A673 (cell line): ENCODE results near the gene ITPR2. TPM values are rescaled to one million over a fixed set of nuclear protein-coding genes. Genes with fewer than 3 reads are reported as not detected.
"Not testable (repeated sequence)": the region's sequence is repeated elsewhere in the genome, so short reads cannot be mapped to it uniquely, and the experiment has no call there.

Experiments
- BruUV-seq: library from RNA; stranded (reverse); fragments of 400-500 nt; replicated peaks from 2 replicates; lab custom pipeline; 2021; lab: Mats Ljungman, UMichigan
- CTCF ChIA-PET: fragments of 300-600 bp; sonication (Branson Sonifier 250); formaldehyde crosslinking; loops from one replicate; lab custom pipeline; 2022; ENCODE audit warnings: antibody characterized with exemption; lab: Charles Lee
- POLR2A ChIA-PET: fragments of 300-600 bp; sonication (Branson Sonifier 250); formaldehyde crosslinking; loops from one replicate; lab custom pipeline; 2022; ENCODE audit warnings: antibody characterized with exemption; ENCODE audit not compliant: low non-redundant PET; lab: Charles Lee
- DNase-seq: peaks from one replicate; pipeline ENCODE4 v3.0.0-alpha.2; 2015; ENCODE audit warnings: low spot score
- H3K27ac ChIP-seq: fragments of 200-600 bp; sonication (generic); 2 replicates; pipeline ENCODE4 v1.5.1; 2016; ENCODE audit warnings: mixed run types, low read depth, mild to moderate bottlenecking, mixed read lengths, antibody characterized with exemption, low read length; ENCODE audit not compliant: poor library complexity, severe bottlenecking
- H3K27me3 ChIP-seq: fragments of 200-600 bp; sonication (generic); replicated peaks from 2 replicates; pipeline ENCODE4 v1.6.1; 2017; ENCODE audit warnings: mixed run types, low read depth, mild to moderate bottlenecking, mixed read lengths, antibody characterized with exemption, low read length; ENCODE audit not compliant: insufficient read depth, poor library complexity
- H3K36me3 ChIP-seq: fragments of 200-600 bp; sonication (generic); 2 replicates; pipeline ENCODE4 v1.6.1; 2016; ENCODE audit warnings: mixed run types, mild to moderate bottlenecking, mixed read lengths, antibody characterized with exemption, low read length; ENCODE audit not compliant: insufficient read depth, poor library complexity, severe bottlenecking
- H3K4me1 ChIP-seq: fragments of 200-600 bp; sonication (generic); 2 replicates; pipeline ENCODE4 v1.6.1; 2017; ENCODE audit warnings: mixed run types, mild to moderate bottlenecking, mixed read lengths, antibody characterized with exemption, low read length; ENCODE audit not compliant: insufficient read depth, poor library complexity, severe bottlenecking
- H3K4me3 ChIP-seq: fragments of 200-600 bp; sonication (generic); 2 replicates; pipeline ENCODE4 v1.5.1; 2016; ENCODE audit warnings: low read depth, mixed run types, mild to moderate bottlenecking, mixed read lengths, low read length; ENCODE audit not compliant: poor library complexity, severe bottlenecking
- H3K9me3 ChIP-seq: fragments of 200-600 bp; sonication (generic); 2 replicates; pipeline ENCODE4 v1.6.1; 2016; ENCODE audit warnings: mixed run types, low read depth, mild to moderate bottlenecking, mixed read lengths, antibody characterized with exemption, low read length; ENCODE audit not compliant: poor library complexity, severe bottlenecking
- EZH2 ChIP-seq: fragments of 200-600 bp; sonication (generic); IDR thresholded peaks from 2 replicates; pipeline ENCODE4 v1.6.1; 2017; ENCODE audit warnings: borderline replicate concordance, low read depth, mild to moderate bottlenecking, mixed read lengths, antibody characterized with exemption, low read length; ENCODE audit not compliant: poor library complexity, severe bottlenecking
- intact Hi-C: fragments of 100-400 bp; cut with micrococcal nuclease; formaldehyde crosslinking; loops from one replicate; pipeline ENCODE4 v1.10.0; 2022; ENCODE audit not compliant: unreplicated experiment
- total RNA-seq: library from RNA; stranded (reverse); gene quantifications from 2 replicates; pipeline ENCODE4 v1.2.3, GENCODE V29; 2021
- TF ChIP-seq, protein P1 (sequence below): fragments of 300-800, 200-600 bp; sonication (generic); conservative IDR thresholded peaks from 2 replicates; pipeline ENCODE4 v1.5.1; 2017; ENCODE audit warnings: low read depth, mild to moderate bottlenecking, antibody characterized with exemption, low read length, moderate library complexity, mixed read lengths

ITPR2 gene
- total RNA-seq, 1 experiment from 2014 or later: 22.6 TPM

DNA sequence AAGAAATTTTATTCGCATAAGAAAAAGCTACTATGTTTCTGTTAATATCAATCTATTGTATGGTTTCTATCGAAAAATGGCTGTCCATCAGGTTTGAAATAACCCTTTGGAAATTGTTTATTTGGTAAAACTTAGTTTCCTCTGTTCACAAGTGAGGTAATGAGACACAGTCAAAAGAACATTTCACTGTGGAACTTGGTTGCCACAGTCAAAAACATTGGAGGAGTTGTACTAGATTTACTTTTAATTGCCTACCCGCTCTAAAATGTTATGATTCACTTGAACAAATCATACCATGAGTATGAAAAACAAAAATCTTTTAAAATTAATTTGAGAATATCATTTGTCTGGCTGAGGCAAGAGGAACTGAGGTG is 46.5 kb downstream of the ITPR2 start:
- TF ChIP-seq EZH2: no peak
- TF ChIP-seq, protein P1, sequence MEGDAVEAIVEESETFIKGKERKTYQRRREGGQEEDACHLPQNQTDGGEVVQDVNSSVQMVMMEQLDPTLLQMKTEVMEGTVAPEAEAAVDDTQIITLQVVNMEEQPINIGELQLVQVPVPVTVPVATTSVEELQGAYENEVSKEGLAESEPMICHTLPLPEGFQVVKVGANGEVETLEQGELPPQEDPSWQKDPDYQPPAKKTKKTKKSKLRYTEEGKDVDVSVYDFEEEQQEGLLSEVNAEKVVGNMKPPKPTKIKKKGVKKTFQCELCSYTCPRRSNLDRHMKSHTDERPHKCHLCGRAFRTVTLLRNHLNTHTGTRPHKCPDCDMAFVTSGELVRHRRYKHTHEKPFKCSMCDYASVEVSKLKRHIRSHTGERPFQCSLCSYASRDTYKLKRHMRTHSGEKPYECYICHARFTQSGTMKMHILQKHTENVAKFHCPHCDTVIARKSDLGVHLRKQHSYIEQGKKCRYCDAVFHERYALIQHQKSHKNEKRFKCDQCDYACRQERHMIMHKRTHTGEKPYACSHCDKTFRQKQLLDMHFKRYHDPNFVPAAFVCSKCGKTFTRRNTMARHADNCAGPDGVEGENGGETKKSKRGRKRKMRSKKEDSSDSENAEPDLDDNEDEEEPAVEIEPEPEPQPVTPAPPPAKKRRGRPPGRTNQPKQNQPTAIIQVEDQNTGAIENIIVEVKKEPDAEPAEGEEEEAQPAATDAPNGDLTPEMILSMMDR: no peak
- CTCF ChIA-PET: no interaction called here
- H3K36me3 ChIP-seq: no peaks in the 10 kb centered on the region
- no peaks in the 10 kb centered on the region for H3K9me3 ChIP-seq
- H3K4me1 ChIP-seq: peaks cover 2% of the 10 kb centered on the region
- intact Hi-C loops: no loop called here
- H3K27ac ChIP-seq: no peak overlapping the region
- BruUV-seq: no TSS peak
- H3K4me3 ChIP-seq: no peak overlapping the region
- DNase-seq: no peak
- POLR2A ChIA-PET: no interaction called here
- H3K27me3 ChIP-seq: no peaks in the 10 kb centered on the region

DNA sequence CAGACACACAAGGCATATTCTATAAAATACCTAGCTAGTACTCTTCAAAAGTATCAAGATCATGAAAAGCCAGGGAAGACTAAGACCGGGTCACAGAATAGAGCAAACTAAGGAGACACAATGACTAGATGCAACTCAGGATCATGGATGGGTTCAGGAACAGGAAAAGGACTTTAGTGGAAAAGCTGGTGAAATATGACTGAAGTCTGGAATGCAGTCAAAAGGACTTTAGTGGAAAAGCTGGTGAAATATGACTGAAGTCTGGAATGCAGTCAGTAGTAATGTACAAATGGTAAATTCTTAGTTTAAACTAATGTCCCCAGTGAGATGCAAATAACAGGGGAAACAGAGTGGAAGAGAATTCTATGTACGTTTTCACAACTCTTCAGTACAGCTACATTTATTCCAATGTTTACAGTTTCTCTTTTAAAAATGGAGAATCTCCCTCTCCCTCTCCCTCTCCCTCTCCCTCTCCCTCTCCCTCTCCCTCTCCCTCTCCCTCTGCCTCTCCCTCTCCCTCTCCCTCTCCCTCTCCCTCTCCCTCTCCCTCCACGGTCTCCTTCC is 49.1 kb downstream of the ITPR2 start:
- H3K36me3 ChIP-seq, CTCF ChIA-PET, H3K9me3 ChIP-seq, DNase-seq, H3K27ac ChIP-seq, H3K27me3 ChIP-seq, H3K4me3 ChIP-seq, intact Hi-C loops, H3K4me1 ChIP-seq, POLR2A ChIA-PET, BruUV-seq: not testable (repeated sequence)

- H3K4me3 ChIP-seq: no peak overlapping the region
- TF ChIP-seq EZH2: no peak
- TF ChIP-seq, protein P1: no peak
- BruUV-seq: no TSS peak
Measured at GRCh38 chr12:26783131-26783526, 49.9 kb downstream of the ITPR2 start.

More at GRCh38 chr12:26783131-26783526, 49.9 kb downstream of the ITPR2 start:
- intact Hi-C loops: no loop called here
- Histone ChIP-seq H3K4me1 (no peaks in the 10 kb centered on the region), H3K27me3 (no peaks in the 10 kb centered on the region), H3K27ac (no peak overlapping the region), H3K36me3 (no peaks in the 10 kb centered on the region), H3K9me3 (no peaks in the 10 kb centered on the region)
- ChIA-PET CTCF (no interaction called here), POLR2A (no interaction called here)
- no peak for DNase-seq
